GM23338 (cell line): ENCODE data around the gene PCK2. TPM values are rescaled to one million over a fixed set of nuclear protein-coding genes. Genes with fewer than 3 reads are reported as not detected.

Experiments
- ATAC-seq: fragments of 200-7000 bp; cut with Tn5 transposase; 3 replicates; pipeline ENCODE4 v1.9.1; 2020
- DNase-seq: peaks from one replicate; pipeline ENCODE4 v3.0.0-alpha.2; 2015; ENCODE audit warnings: low spot score
- H2AFZ ChIP-seq: fragments of 200-600 bp; sonication (generic); 2 replicates; pipeline ENCODE4 v1.8.0; 2016; ENCODE audit warnings: antibody characterized with exemption, mild to moderate bottlenecking, moderate library complexity
- H3F3A ChIP-seq: fragments of 200-600 bp; sonication (generic); replicated peaks from 2 replicates; pipeline ENCODE4 v1.8.0; 2017; ENCODE audit warnings: antibody characterized with exemption, mixed run types, low read depth
- H3K27ac ChIP-seq: fragments of 200-600 bp; sonication (generic); 2 replicates; pipeline ENCODE4 v1.6.1; 2016; ENCODE audit warnings: low read depth
- H3K27me3 ChIP-seq: fragments of 200-600 bp; sonication (generic); 2 replicates; pipeline ENCODE4 v1.8.0; 2016; ENCODE audit warnings: mild to moderate bottlenecking, mixed run types, moderate library complexity; ENCODE audit not compliant: insufficient read depth
- H3K36me3 ChIP-seq: fragments of 200-600 bp; sonication (generic); 2 replicates; pipeline ENCODE4 v1.8.0; 2016; ENCODE audit warnings: mild to moderate bottlenecking; ENCODE audit not compliant: insufficient read depth
- H3K4me1 ChIP-seq: fragments of 200-600 bp; sonication (generic); 2 replicates; pipeline ENCODE4 v1.8.0; 2016; ENCODE audit warnings: mild to moderate bottlenecking, moderate library complexity; ENCODE audit not compliant: insufficient read depth
- H3K4me2 ChIP-seq: fragments of 200-600 bp; sonication (generic); 2 replicates; pipeline ENCODE4 v1.7.1; 2017; ENCODE audit warnings: mixed run types
- H3K4me3 ChIP-seq: fragments of 200-600 bp; sonication (generic); 2 replicates; pipeline ENCODE4 v1.6.1; 2016; ENCODE audit warnings: mixed run types
- H3K79me2 ChIP-seq: fragments of 200-600 bp; sonication (generic); replicated peaks from 2 replicates; pipeline ENCODE4 v1.8.0; 2017; ENCODE audit warnings: mild to moderate bottlenecking; ENCODE audit not compliant: insufficient read depth
- H3K9me2 ChIP-seq: fragments of 200-600 bp; sonication (generic); 2 replicates; pipeline ENCODE4 v1.8.0; 2017; ENCODE audit not compliant: insufficient read depth
- H4K20me1 ChIP-seq: fragments of 200-600 bp; sonication (generic); replicated peaks from 2 replicates; pipeline ENCODE4 v1.8.0; 2017; ENCODE audit warnings: mild to moderate bottlenecking; ENCODE audit not compliant: insufficient read depth
- H3K27ac Mint-ChIP-seq: 2 replicates; pipeline ENCODE4 v1.8.0; 2020; ENCODE audit warnings: inconsistent platforms, mild to moderate bottlenecking, moderate library complexity, mixed read lengths
- H3K27me3 Mint-ChIP-seq: 3 replicates; pipeline ENCODE4 v1.8.0; 2022; ENCODE audit warnings: low read depth, mild to moderate bottlenecking, moderate library complexity, mixed read lengths, inconsistent platforms; ENCODE audit not compliant: insufficient read depth, poor library complexity
- H3K36me3 Mint-ChIP-seq: 3 replicates; pipeline ENCODE4 v1.8.0; 2021; ENCODE audit warnings: low read depth, mild to moderate bottlenecking, inconsistent platforms, moderate library complexity, mixed read lengths
- H3K4me1 Mint-ChIP-seq: 3 replicates; pipeline ENCODE4 v1.8.0; 2020; ENCODE audit warnings: mild to moderate bottlenecking, inconsistent platforms, mixed read lengths
- H3K4me3 Mint-ChIP-seq: 3 replicates; pipeline ENCODE4 v1.8.0; 2021; ENCODE audit warnings: moderate library complexity, mild to moderate bottlenecking, inconsistent platforms, mixed read lengths
- H3K9me3 Mint-ChIP-seq: 3 replicates; pipeline ENCODE4 v1.8.0; 2020; ENCODE audit warnings: moderate library complexity, mild to moderate bottlenecking, inconsistent platforms, mixed read lengths
- EZH2 ChIP-seq: fragments of 200-600 bp; sonication (generic); IDR thresholded peaks from one replicate; pipeline ENCODE4 v1.8.0; 2017; ENCODE audit warnings: antibody characterized with exemption, mild to moderate bottlenecking, low read depth; ENCODE audit not compliant: unreplicated experiment
- EZH2phosphoT487 ChIP-seq: fragments of 200-600 bp; sonication (generic); IDR thresholded peaks from one replicate; pipeline ENCODE4 v1.8.1; 2018; ENCODE audit warnings: antibody characterized with exemption; ENCODE audit not compliant: unreplicated experiment
- NANOG ChIP-seq: IDR thresholded peaks from 2 replicates; pipeline ENCODE4 v1.6.1; 2016; ENCODE audit warnings: antibody characterized with exemption, borderline replicate concordance
- POLR2AphosphoS5 ChIP-seq: IDR thresholded peaks from 2 replicates; pipeline ENCODE4 v1.6.1; 2016; ENCODE audit warnings: antibody characterized with exemption, low read depth
- REST ChIP-seq: IDR thresholded peaks from one replicate; pipeline ENCODE4 v1.6.1; 2018; ENCODE audit warnings: antibody characterized with exemption; ENCODE audit not compliant: unreplicated experiment
- ZNF114 ChIP-seq: fragments of 250-450 bp; sonication (Bioruptor Pico); IDR thresholded peaks from 2 replicates; pipeline ENCODE4 v1.5.0; 2020; ENCODE audit warnings: mild to moderate bottlenecking, moderate library complexity
- ZNF331 ChIP-seq: fragments of 250-450 bp; sonication (Bioruptor Pico); IDR thresholded peaks from 2 replicates; pipeline ENCODE4 v1.5.0; 2020; ENCODE audit warnings: low read depth, mild to moderate bottlenecking, moderate library complexity
- ZNF462 ChIP-seq: fragments of 250-450 bp; sonication (Bioruptor Pico); IDR thresholded peaks from 2 replicates; pipeline ENCODE4 v1.5.0; 2020; ENCODE audit warnings: mild to moderate bottlenecking, moderate library complexity
- polyA plus RNA-seq: library from polyadenylated mRNA; unstranded; fragments of >200 nt; fragmentation: Nextera tagmentation; extraction: Ambion mirVana; gene quantifications from 2 replicates; pipeline ENCODE4 v1.2.1, GENCODE V29; 2016
- total RNA-seq: library from RNA; depleted of rRNA; stranded (reverse); fragments of >200 nt; shearing (Covaris generic); gene quantifications from 2 replicates; pipeline ENCODE4 v1.2.3, GENCODE V29; 2014

Gene PCK2
- total and polyA plus RNA-seq, 2 experiments from 2014 or later = 53.5 to 103 TPM

DNA sequence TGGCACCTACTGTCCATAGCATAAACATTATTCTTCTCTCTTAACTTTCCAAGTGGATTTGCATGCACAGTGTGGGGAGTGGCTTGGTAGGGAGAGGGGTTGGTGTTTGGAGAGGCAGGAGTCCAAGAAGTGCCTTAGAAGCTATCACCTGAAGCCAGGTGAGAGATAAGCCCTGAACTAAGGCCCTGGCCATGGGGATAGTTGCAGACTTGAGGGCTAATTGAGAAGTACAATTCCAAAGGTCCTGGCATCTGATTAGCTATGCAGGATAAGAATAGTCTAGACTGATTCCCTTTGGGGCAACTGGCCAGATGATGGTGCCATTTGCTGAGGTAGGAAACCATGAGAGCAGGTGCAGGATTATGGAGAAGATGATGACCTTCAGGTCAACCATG is 2.0 kb upstream of the PCK2 start (continued):
- no peak for TF ChIP-seq REST
- no peak for TF ChIP-seq ZNF114 (CRISPR knock-in tag)
- no peak for TF ChIP-seq EZH2
- no peak for TF ChIP-seq NANOG
- TF ChIP-seq POLR2AphosphoS5 = no peak

- Histone ChIP-seq H3K4me3 (no peak overlapping the region), H4K20me1 (0 out of 2 replicates have a peak, but pooled peaks cover under 1% of the 10 kb centered on the region), H3K4me1 (peaks cover 18% of the 10 kb centered on the region), H3K27me3 (no peaks in the 10 kb centered on the region), H3F3A (peaks cover 15% of the 10 kb centered on the region), H3K4me2 (peak overlapping the region; percentile 73), H2AFZ (no peak overlapping the region), H3K27ac (no peak overlapping the region; the same call in 1 of the 2 replicates), H3K36me3 (no peaks in the 10 kb centered on the region), H3K79me2 (peaks cover 22% of the 10 kb centered on the region), H3K9me2 (peaks cover 8% of the 10 kb centered on the region)
- no peak for ATAC-seq
- TF ChIP-seq POLR2AphosphoS5 (no peak), ZNF331 (CRISPR knock-in tag) (no peak), NANOG (no peak), ZNF114 (CRISPR knock-in tag) (no peak), ZNF462 (no peak), EZH2 (no peak), REST (no peak), EZH2phosphoT487 (no peak)
- peaks cover 37% of the 10 kb centered on the region for H3K36me3 Mint-ChIP-seq
- peak overlapping the region; percentile 66; the same call in 1 of the 3 replicates for H3K4me3 Mint-ChIP-seq
- H3K27me3 Mint-ChIP-seq = peaks cover 24% of the 10 kb centered on the region
- peaks cover 3% of the 10 kb centered on the region; the same call in 2 of the 3 replicates for H3K9me3 Mint-ChIP-seq
- H3K27ac Mint-ChIP-seq = peak overlapping the region; percentile 100
- DNase-seq = no peak
- peaks cover 38% of the 10 kb centered on the region for H3K4me1 Mint-ChIP-seq
These were observed 1.5 kb upstream of the PCK2 start for GRCh38 chr14:24092505-24093206.
